HG03571 (cell line): ENCODE measurements around the gene ADAT1.

Experiments used
- ATAC-seq: cut with Tn5 transposase; IDR thresholded peaks from one replicate; pipeline ENCODE4 v1.9.1; 2021; ENCODE audit not compliant: unreplicated experiment

Gene ADAT1

GRCh38 chr16:75622761-75623605 lies at the start of gene ADAT1:
Gene ADAT1, minus strand, starts transcription at chr16:75623281. Its CDS starts 2,482 bp downstream, at chr16:75620799.
- peak; percentile 87 for ATAC-seq

GRCh38 chr16:75667503-75667902 lies 44.4 kb upstream of the ADAT1 start:
- ATAC-seq, result no peak

- ATAC-seq, result no peak
Observed at GRCh38 chr16:75660726-75661302, 37.7 kb upstream of the ADAT1 start.

GRCh38 chr16:75660321-75660720 lies 37.2 kb upstream of the ADAT1 start:
- no peak for ATAC-seq

- ATAC-seq, result no peak
Observed at GRCh38 chr16:75658175-75658574, 35.1 kb upstream of the ADAT1 start.

GRCh38 chr16:75653922-75654321 lies 30.8 kb upstream of the ADAT1 start:
- no peak for ATAC-seq

- ATAC-seq, result peak; percentile 34
Observed at GRCh38 chr16:75648265-75649076, 25.4 kb upstream of the ADAT1 start.

- peak; percentile 84 for ATAC-seq
Observed at GRCh38 chr16:75647492-75648264, 24.6 kb upstream of the ADAT1 start, which contains the start of the genes KARS1 and TERF2IP. Gene KARS1, minus strand, starts transcription at chr16:75647665. Its CDS starts 26 bp downstream, at chr16:75647639. Gene TERF2IP, plus strand, starts transcription at chr16:75647773. Its CDS starts 110 bp downstream, at chr16:75647883.

- ATAC-seq, result peak; percentile 13
Observed at GRCh38 chr16:75647112-75647491, 24.0 kb upstream of the ADAT1 start.

- no peak for ATAC-seq
Observed at GRCh38 chr16:75644240-75645012, 21.3 kb upstream of the ADAT1 start.

GRCh38 chr16:75640598-75640997 lies 17.5 kb upstream of the ADAT1 start:
- ATAC-seq, result no peak

GRCh38 chr16:75635036-75635435 lies 12.0 kb upstream of the ADAT1 start:
- no peak for ATAC-seq

- ATAC-seq, result no peak
Observed at GRCh38 chr16:75632857-75633256, 9.8 kb upstream of the ADAT1 start.

GRCh38 chr16:75630052-75630451 lies 7.0 kb upstream of the ADAT1 start:
- no peak for ATAC-seq

- no peak for ATAC-seq
Observed at GRCh38 chr16:75629132-75629531, 6.1 kb upstream of the ADAT1 start.

GRCh38 chr16:75628351-75628750 lies 5.3 kb upstream of the ADAT1 start:
- no peak for ATAC-seq

- no peak for ATAC-seq
Observed at GRCh38 chr16:75627851-75628250, 4.8 kb upstream of the ADAT1 start.

GRCh38 chr16:75626806-75627205 lies 3.7 kb upstream of the ADAT1 start:
- no peak for ATAC-seq

GRCh38 chr16:75624921-75625334 lies 1.8 kb upstream of the ADAT1 start:
- no peak for ATAC-seq

- no peak for ATAC-seq
Observed at GRCh38 chr16:75621170-75621477, 2.0 kb downstream of the ADAT1 start.
